ENCODE results near the gene ZC3H12C.

DNA sequence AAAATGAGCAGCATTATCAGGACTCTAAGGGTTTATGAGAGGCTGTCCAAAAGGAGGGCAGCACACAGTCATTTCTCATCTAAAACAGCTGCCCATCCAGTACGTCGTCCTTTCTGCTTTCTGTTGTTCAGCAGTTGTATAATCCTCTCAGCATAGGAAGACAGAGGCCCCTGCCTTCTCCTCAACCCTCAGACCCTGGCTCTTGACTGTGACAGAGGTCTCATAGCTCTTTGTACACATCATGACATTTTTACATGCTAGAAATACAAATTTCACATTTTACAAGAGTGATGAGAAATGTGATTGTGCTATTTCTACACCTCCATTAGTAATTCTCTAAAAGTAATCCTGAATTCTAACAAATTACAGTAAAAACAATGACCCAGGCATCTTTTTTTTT, 36.2 kb upstream of the ZC3H12C start:
- no peak for TF ChIP-seq CTCF (IDR thresholded peaks at IDR 0.05; ENCODE audit: low read depth, low read length)
- no peak for TF ChIP-seq POLR2A (IDR thresholded peaks at IDR 0.05; ENCODE audit: extremely low read depth, insufficient read length)
- TF ChIP-seq, protein P1, sequence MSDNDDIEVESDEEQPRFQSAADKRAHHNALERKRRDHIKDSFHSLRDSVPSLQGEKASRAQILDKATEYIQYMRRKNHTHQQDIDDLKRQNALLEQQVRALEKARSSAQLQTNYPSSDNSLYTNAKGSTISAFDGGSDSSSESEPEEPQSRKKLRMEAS (IDR thresholded peaks at IDR 0.05; ENCODE audit: low read depth, low read length) = no peak
